ENCODE results near the gene TBC1D1. TPM values are rescaled to one million over a fixed set of nuclear protein-coding genes. Genes with fewer than 3 reads are reported as not detected.
A peak's percentile ranks its signal among the peaks of the same experiment; 100 is the strongest.

The TBC1D1 gene
- total RNA-seq, 4 donors from 2014 or later: 66.2 to 120 (median 87.9) TPM

DNA sequence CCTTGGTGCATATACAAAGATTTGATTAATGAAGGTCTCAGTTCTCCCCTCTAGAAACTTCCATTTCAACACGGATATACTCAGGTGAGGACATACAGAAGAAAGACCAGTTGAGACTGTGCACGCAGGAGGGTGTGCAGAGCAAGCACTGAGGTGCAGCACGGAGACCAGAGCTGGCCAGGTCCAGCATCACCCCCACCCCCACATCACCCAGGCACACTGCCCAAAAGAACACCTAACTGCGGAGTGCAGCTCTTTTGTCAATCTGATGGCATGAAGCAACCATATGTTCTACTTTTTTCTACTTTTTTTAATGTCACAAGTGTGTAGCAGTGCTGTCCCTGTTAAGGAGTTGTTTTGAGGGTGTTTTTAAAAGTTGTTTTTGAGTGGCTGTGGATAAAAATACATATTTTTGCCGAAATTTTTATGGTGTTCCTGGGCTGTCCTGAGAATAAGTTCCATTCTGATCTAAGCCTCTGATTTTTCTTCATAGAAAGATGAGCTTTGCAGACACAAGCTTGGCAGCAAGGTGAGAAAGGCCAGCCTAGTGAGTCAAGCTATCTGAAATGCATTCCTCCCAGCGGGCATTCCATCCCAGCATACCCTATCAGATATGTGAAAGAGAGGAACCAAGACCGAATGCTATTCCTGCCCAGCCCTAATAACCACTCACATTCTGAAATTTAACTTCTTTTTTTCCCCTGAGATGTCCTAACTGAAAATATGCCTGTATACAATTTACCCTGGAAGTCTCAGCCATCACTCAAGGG lies 243.0 kb downstream of the TBC1D1 start:
- DNase-seq: no peak
- no peak for TF ChIP-seq POLR2A (IDR thresholded peaks at IDR 0.05)
- TF ChIP-seq, protein P1, sequence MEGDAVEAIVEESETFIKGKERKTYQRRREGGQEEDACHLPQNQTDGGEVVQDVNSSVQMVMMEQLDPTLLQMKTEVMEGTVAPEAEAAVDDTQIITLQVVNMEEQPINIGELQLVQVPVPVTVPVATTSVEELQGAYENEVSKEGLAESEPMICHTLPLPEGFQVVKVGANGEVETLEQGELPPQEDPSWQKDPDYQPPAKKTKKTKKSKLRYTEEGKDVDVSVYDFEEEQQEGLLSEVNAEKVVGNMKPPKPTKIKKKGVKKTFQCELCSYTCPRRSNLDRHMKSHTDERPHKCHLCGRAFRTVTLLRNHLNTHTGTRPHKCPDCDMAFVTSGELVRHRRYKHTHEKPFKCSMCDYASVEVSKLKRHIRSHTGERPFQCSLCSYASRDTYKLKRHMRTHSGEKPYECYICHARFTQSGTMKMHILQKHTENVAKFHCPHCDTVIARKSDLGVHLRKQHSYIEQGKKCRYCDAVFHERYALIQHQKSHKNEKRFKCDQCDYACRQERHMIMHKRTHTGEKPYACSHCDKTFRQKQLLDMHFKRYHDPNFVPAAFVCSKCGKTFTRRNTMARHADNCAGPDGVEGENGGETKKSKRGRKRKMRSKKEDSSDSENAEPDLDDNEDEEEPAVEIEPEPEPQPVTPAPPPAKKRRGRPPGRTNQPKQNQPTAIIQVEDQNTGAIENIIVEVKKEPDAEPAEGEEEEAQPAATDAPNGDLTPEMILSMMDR (IDR thresholded peaks at IDR 0.05): no peak
- Histone ChIP-seq H3K9me3 (no peaks in the 10 kb centered on the region), H3K4me3 (no peak overlapping the region), H3K27me3 (no peaks in the 10 kb centered on the region), H3K27ac (peak overlapping the region in 3 of 4 donors; percentile 6 to 77 (median 71)), H3K4me1 (peaks cover 0 to 48% (median 17%) of the 10 kb centered on the region in 4 donors), H3K36me3 (peaks cover 0 to 19% (median 0%) of the 10 kb centered on the region in 3 donors)

DNA sequence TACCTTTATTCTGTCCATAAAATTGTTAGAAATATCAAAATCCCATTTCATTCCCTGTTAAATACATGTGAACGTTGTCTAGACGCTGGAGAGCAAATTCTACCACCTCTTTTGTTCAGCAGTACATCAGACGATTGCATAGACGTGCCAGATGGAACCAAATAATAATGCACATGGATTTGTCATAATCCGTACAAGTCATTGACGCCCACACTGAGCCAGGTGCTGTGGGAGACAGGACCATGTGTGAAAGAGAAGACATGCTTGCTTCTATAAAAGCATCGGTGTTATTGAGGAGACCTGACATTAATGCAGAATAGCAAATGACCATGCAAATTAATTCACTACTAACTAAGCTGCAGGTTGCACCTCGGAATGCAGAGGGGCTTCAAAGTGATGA lies 244.3 kb downstream of the TBC1D1 start:
- Histone ChIP-seq H3K27ac (no peak overlapping the region), H3K27me3 (no peaks in the 10 kb centered on the region), H3K36me3 (peaks cover 0 to 30% (median 0%) of the 10 kb centered on the region in 3 donors), H3K9me3 (no peaks in the 10 kb centered on the region), H3K4me3 (no peak overlapping the region), H3K4me1 (peaks cover 0 to 37% (median 12%) of the 10 kb centered on the region in 4 donors)
- DNase-seq: no peak
- TF ChIP-seq POLR2A (IDR thresholded peaks at IDR 0.05): no peak
- TF ChIP-seq, protein P1 (IDR thresholded peaks at IDR 0.05): no peak

DNA sequence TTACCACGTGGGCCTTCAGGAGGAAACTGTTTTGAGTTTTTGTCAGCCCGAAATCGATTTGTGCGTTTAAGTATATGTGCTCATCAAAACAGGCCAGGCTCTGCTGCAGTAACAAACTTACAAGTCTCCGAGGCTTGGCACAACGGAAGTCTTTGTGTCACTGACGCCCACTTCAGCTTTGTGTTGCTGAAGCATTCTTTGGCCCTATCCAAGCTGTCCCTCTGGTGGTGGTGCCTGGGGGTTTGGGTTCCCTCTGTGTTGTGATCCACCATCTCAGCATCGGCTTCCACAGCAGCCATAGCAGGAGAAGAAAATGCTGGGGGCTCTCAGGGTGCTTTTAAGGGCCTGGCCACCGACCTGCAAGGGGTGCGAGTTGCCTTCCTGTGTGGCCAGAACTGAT lies 245.7 kb downstream of the TBC1D1 start:
- Histone ChIP-seq H3K36me3 (peaks cover 0 to 32% (median 0%) of the 10 kb centered on the region in 3 donors), H3K9me3 (no peaks in the 10 kb centered on the region), H3K4me3 (no peak overlapping the region), H3K27me3 (no peaks in the 10 kb centered on the region), H3K4me1 (peaks cover 0 to 25% (median 7%) of the 10 kb centered on the region in 4 donors), H3K27ac (no peak overlapping the region)
- no peak for DNase-seq
- no peak for TF ChIP-seq POLR2A (IDR thresholded peaks at IDR 0.05)
- TF ChIP-seq, protein P1 (IDR thresholded peaks at IDR 0.05): no peak

DNA sequence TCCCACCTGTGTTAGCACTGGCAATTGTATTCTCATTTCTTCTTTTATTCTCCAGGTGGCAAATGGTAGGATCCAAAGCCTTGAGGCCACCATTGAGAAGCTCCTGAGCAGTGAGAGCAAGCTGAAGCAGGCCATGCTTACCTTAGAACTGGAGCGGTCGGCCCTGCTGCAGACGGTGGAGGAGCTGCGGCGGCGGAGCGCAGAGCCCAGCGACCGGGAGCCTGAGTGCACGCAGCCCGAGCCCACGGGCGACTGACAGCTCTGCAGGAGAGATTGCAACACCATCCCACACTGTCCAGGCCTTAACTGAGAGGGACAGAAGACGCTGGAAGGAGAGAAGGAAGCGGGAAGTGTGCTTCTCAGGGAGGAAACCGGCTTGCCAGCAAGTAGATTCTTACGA lies 246.2 kb downstream of the TBC1D1 start:
- DNase-seq: no peak
- Histone ChIP-seq H3K27ac (no peak overlapping the region), H3K4me3 (no peak overlapping the region), H3K27me3 (no peaks in the 10 kb centered on the region), H3K36me3 (peaks cover 0 to 32% (median 0%) of the 10 kb centered on the region in 3 donors), H3K9me3 (no peaks in the 10 kb centered on the region), H3K4me1 (peaks cover 0 to 20% (median 3%) of the 10 kb centered on the region in 4 donors)
- TF ChIP-seq, protein P1 (IDR thresholded peaks at IDR 0.05): no peak
- no peak for TF ChIP-seq POLR2A (IDR thresholded peaks at IDR 0.05)

DNA sequence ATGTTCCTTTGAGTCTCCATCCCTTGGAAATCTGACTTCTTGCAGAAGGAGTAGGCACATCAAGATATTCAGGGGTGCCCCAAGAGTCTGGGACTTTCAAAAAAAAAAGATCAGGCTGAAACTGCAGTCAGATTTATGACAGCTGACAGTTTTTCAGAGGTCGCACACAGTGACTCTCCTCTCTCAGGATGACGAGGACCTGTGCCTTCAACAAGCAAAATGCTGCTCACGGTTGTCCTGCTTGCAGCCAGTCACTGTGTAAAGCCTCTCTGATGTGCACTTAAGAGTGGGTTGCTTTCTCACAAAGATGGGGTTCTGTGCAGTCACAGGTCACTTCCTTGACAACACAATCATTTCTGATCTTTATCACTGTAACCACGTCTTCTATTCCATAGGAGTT lies 247.5 kb downstream of the TBC1D1 start:
- no peak for TF ChIP-seq POLR2A (IDR thresholded peaks at IDR 0.05)
- TF ChIP-seq, protein P1 (IDR thresholded peaks at IDR 0.05): no peak
- no peak overlapping the region for H3K27ac ChIP-seq
- no peaks in the 10 kb centered on the region for H3K9me3 ChIP-seq
- H3K36me3 ChIP-seq: peaks cover 0 to 32% (median 0%) of the 10 kb centered on the region in 3 donors
- no peak for DNase-seq
- peaks cover 0 to 7% (median 0%) of the 10 kb centered on the region in 4 donors for H3K4me1 ChIP-seq
- H3K27me3 ChIP-seq: no peaks in the 10 kb centered on the region
- H3K4me3 ChIP-seq: no peak overlapping the region
